ENCODE measurements around the gene TCP11X2. TPM values are rescaled to one million over a fixed set of nuclear protein-coding genes. Genes with fewer than 3 reads are reported as not detected.
"Not testable (repeated sequence)": the region's sequence is repeated elsewhere in the genome, so short reads cannot be mapped to it uniquely, and the experiment has no call there.

Gene TCP11X2
- total RNA-seq: not detected

DNA sequence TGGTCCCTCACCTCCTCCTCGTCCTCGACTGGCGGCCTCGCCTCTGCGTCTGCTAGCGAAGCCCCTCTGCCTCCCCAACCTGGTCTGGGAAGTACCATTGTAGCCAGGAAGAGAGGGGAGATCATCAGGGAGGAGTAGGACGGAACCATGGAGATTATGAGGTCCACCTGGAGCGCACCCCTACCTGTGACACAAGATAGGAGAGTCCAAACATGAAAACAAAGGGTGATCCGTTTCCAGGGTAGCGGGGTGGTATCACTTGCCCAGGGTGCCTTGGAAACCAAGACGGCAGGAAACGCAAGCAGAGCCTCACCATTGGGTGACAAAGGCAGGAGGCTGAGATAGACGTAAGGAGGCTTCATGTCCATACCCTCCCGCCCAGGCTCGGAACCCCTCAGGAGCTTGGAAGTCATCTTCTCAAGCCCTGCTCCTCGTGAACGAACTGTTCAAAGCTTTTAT, at the start of gene TCP11X2:
TSS of gene TCP11X2 (minus strand) at position 51 of the 459 bp plus-strand sequence.
- H3K9me3 Mint-ChIP-seq; ATAC-seq; H3K4me1 Mint-ChIP-seq (ENCODE audit: low read depth); H3K27me3 Mint-ChIP-seq (ENCODE audit: low read depth); H3K36me3 Mint-ChIP-seq (ENCODE audit: insufficient read depth); H3K4me3 Mint-ChIP-seq; DNase-seq: not testable (repeated sequence)

DNA sequence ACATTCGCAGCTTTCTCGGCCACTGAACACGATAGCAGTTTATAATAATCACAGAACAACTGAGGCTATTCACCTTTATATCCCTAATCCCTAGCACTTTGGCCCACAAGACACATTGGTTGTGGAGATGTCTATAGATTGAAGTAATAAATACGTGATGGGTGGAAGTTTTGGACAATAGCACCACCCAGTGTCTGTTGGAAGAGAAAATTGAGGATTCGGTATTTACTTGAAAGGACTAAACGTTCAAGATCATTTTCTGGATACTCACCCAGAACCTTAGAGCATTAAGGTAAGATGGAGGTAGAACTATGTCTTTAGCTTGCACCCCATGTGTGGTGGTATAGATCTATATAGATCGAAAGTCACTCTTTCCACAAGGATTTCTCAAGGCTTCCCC, 45.7 kb upstream of the TCP11X2 start:
- DNase-seq (no peak), ATAC-seq (no peak)
- Mint-ChIP-seq H3K36me3 (ENCODE audit: insufficient read depth) (no peaks in the 10 kb centered on the region), H3K9me3 (no peaks in the 10 kb centered on the region), H3K27me3 (ENCODE audit: low read depth) (peaks cover 38% of the 10 kb centered on the region), H3K4me1 (ENCODE audit: low read depth) (peaks cover 7% of the 10 kb centered on the region), H3K4me3 (no peak overlapping the region)

DNA sequence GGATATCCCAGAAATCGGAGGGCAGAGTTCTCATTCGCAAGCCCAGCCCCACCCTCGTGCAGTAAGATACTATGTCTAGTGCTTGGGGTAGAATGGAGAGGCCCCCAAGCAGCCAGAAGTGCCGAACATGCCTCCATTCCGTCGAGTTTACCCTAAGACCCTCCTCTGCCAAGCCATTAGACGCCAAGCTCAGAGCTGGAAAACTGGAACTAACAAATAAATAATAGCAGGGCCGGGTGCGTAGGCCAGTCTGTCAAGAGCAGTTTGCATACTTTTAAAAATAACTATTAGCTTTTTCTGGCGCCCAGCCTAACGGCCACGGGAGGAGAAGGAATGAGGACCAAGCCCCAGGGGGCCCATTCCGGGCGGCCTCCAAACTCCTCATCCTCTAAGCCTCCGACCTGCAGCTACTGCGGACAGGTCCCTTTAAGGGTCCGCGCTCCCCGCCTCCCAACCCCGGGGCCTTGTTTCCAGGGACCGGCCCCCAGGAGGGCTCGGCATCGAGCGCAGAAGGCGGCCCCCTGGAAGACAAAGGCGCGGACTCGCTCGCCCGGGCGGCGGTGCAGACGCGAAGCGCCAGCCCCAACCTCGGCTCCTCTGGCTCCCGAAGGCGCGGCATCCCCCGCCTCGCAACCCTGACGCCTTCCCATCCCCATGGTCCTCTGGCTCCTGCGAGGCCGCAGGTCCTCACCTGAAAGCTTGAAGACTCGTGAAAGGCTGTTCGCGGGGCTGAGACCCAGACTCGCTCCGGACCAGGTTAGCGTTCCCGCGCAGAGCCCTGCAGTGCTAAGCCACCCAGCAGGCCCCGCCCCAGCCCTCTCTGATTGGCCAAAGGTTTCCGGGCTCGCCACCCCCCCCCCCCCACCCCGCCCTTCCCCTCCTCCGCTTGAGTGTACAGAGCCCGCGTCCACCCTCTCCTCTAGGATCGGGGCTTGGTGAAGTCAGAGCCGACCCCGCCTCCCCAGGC, 44.6 kb upstream of the TCP11X2 start, which contains the start of gene TMSB15A:
TSS of gene TMSB15A (minus strand) at position 765 of the 967 bp plus-strand sequence.
- H3K27me3 Mint-ChIP-seq (ENCODE audit: low read depth): peaks cover 40% of the 10 kb centered on the region
- DNase-seq: peak; percentile 51
- H3K4me3 Mint-ChIP-seq: peak within 1 kb of the TSS; percentile 81
- H3K36me3 Mint-ChIP-seq (ENCODE audit: insufficient read depth): no peaks in the 10 kb centered on the region
- no peaks in the 10 kb centered on the region for H3K9me3 Mint-ChIP-seq
- ATAC-seq: peak; percentile 92 to 96
- peaks cover 7% of the 10 kb centered on the region for H3K4me1 Mint-ChIP-seq (ENCODE audit: low read depth)

DNA sequence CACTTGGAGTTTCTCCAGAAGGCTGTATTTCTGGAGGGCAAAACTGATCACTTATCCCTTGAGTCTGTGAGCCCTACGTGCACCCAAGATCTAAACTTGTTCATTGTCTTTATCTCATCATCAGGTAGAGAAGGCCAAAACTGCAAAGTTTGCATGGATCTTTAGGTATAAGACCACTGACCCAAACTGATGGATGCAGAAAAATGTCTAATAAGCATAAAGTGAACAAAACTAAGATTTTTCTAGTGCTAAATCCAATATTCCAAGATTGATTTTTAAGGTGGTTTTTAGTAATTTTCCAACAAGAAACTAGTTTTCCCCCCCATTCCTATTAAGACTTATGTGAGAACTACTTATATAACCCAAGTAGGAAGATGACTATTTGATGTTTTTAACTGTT, 42.9 kb upstream of the TCP11X2 start:
- DNase-seq (no peak), ATAC-seq (no peak)
- H3K27me3 Mint-ChIP-seq (ENCODE audit: low read depth): peaks cover 43% of the 10 kb centered on the region
- H3K9me3 Mint-ChIP-seq: no peaks in the 10 kb centered on the region
- H3K36me3 Mint-ChIP-seq (ENCODE audit: insufficient read depth): no peaks in the 10 kb centered on the region
- no peak overlapping the region for H3K4me3 Mint-ChIP-seq
- H3K4me1 Mint-ChIP-seq (ENCODE audit: low read depth): peaks cover 7% of the 10 kb centered on the region

DNA sequence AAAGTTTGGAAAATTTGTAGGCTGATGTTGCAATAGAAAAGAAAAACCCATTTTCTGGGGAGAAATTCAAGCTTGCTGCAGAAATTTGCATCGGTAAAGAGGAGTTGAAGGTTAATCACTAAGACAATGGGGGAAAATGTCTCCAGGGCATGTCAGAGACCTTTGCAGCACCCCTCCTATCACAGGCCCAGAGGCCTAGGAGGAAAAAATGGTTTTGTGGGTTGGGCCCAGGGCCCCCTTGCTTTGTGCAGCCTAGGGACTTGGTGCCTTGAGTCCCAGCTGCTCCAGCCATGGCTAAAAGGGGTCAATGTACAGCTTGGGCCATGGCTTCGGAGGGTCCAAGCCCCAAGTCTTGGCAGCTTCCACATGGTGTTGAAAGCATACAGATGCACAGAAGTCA, 27.1 kb upstream of the TCP11X2 start:
- ATAC-seq (no peak), DNase-seq (no peak)
- Mint-ChIP-seq H3K4me1 (ENCODE audit: low read depth) (no peaks in the 10 kb centered on the region), H3K27me3 (ENCODE audit: low read depth) (peaks cover 2% of the 10 kb centered on the region), H3K9me3 (no peaks in the 10 kb centered on the region), H3K4me3 (no peak overlapping the region), H3K36me3 (ENCODE audit: insufficient read depth) (no peaks in the 10 kb centered on the region)

DNA sequence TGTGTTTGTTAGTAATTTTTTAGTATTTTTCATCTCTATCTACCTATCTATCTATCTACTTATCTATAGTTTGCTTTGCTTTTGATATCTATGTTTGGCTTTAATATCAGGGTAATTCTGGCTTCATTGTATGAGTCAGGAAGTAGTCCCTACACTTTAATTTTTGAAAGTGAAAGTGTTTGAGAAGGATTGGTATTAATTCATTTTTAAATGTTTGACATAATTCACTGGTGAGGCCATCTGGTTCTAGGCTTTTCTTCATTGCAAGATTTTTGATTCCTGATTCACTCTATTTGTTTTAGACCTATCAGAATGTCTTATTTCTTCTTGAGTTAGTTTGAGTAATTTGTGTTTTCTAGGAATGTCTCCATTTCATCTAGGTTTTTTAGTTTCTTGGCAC, 20.2 kb upstream of the TCP11X2 start:
- Mint-ChIP-seq H3K4me3 (no peak overlapping the region), H3K4me1 (ENCODE audit: low read depth) (no peaks in the 10 kb centered on the region), H3K36me3 (ENCODE audit: insufficient read depth) (no peaks in the 10 kb centered on the region), H3K27me3 (ENCODE audit: low read depth) (no peaks in the 10 kb centered on the region), H3K9me3 (no peaks in the 10 kb centered on the region)
- DNase-seq (no peak), ATAC-seq (no peak)

DNA sequence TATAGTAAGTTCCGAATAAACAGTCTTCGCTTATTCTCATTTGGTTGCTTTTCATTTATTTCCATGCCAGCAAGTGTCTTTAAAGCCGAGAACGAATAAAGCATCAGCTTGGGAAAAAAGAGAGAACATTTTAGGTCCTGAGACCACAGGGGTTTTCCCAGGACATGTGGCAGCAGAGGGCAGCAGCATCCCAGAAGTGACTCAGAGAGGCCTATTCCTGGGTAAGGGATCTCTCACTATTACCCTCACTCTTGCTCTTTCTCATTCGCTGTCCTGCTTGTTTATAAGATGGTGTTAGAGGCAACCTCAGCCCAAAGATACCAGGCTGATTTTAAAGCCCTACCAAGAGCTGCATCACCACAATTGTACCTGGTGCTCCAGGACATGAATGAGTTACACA, 7.2 kb upstream of the TCP11X2 start:
- not testable (repeated sequence) for H3K27me3 Mint-ChIP-seq (ENCODE audit: low read depth); H3K9me3 Mint-ChIP-seq; DNase-seq; H3K36me3 Mint-ChIP-seq (ENCODE audit: insufficient read depth); H3K4me1 Mint-ChIP-seq (ENCODE audit: low read depth); ATAC-seq; H3K4me3 Mint-ChIP-seq

DNA sequence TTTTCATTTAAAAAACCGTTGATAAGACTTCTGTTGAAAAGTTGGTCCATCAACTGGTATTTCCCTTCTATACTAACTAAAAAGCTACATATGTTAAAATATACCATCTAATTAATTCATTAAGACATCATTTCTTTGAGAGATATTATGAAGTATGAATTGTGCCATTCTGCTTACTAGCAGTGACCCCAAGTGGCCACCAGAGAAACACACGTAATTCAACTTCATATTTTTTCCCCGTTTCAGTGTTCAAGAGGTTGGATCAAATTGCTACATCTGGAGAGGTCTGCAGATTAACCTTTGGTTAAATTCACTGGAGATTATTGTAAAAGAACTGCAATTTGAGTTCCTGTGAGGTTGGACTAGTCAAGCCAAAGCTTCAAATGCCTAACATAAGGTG, 1.4 kb downstream of the TCP11X2 start:
- not testable (repeated sequence) for H3K4me3 Mint-ChIP-seq; H3K36me3 Mint-ChIP-seq (ENCODE audit: insufficient read depth); ATAC-seq; DNase-seq; H3K4me1 Mint-ChIP-seq (ENCODE audit: low read depth); H3K9me3 Mint-ChIP-seq; H3K27me3 Mint-ChIP-seq (ENCODE audit: low read depth)

DNA sequence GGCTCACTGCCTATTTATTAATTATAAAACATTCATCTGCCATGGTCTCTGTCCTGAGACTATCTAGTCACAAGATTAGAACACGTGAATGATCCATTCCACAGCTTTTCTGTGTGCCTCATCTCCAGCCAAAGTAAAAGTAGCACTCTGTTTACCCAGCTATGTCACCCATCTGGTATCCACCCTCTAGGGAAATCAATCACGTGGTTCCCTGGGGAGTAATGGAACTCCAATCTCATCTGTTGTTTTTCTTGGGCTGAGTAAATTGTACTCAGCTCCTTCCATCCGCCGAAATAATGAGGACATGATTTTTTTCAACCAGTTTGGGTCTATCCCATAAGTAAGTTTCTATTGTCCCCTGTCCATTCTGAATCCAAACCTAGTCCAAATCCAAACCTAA, 13.0 kb downstream of the TCP11X2 start:
- not testable (repeated sequence) for DNase-seq; ATAC-seq; H3K9me3 Mint-ChIP-seq; H3K4me1 Mint-ChIP-seq (ENCODE audit: low read depth); H3K36me3 Mint-ChIP-seq (ENCODE audit: insufficient read depth); H3K27me3 Mint-ChIP-seq (ENCODE audit: low read depth); H3K4me3 Mint-ChIP-seq

DNA sequence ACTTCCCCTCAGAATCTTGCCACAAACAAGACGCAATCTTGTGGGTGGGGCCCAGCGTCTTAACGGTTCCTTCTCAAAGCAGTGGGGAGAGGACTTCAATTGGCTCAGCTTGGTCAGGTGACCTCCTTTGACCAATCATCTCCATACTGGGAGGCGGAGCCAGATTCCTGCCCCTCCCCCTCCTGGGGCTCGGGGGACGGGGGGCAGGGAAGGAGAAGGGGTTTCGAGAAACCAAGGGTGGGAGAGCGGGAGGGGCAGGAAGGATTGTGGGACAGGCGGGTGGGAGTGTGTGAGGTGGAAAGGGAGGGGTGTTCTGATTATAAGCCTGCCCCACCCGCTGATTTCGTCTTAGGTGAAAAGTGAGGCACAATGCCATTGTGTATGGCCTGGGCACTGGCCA, 31.7 kb downstream of the TCP11X2 start, which contains the start of gene NXF2B:
TSS of gene NXF2B (minus strand) at position 101 of the 400 bp plus-strand sequence. CDS start 59,972 bp downstream, outside the sequence.
- H3K36me3 Mint-ChIP-seq (ENCODE audit: insufficient read depth); H3K27me3 Mint-ChIP-seq (ENCODE audit: low read depth); H3K9me3 Mint-ChIP-seq; H3K4me3 Mint-ChIP-seq; DNase-seq; ATAC-seq; H3K4me1 Mint-ChIP-seq (ENCODE audit: low read depth): not testable (repeated sequence)

DNA sequence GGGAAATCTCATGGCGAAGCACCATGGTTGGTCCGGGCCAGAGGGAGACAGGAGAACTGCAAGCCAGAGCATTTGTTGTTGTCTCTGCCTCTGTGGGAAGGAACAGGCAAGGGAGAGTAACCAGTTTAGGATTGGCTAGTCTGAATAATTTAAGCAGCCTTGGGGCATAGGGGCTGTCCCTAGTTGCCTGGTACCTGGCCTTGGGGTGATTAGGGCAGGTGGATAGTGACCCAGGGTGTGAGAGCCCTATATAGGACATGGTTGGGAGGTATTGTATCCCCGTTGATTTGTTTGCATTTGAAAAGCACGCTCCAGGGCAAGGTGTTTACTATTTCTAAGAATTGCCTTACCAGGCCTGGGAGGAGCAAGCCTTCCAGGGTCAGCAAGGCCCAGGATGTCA, 57.1 kb downstream of the TCP11X2 start:
- ATAC-seq; DNase-seq; H3K9me3 Mint-ChIP-seq; H3K27me3 Mint-ChIP-seq (ENCODE audit: low read depth); H3K36me3 Mint-ChIP-seq (ENCODE audit: insufficient read depth); H3K4me1 Mint-ChIP-seq (ENCODE audit: low read depth); H3K4me3 Mint-ChIP-seq: not testable (repeated sequence)

Other genes with a start within 250 kb of the TCP11X2 start
- not detected for gene NXF2, start 224.6 kb downstream of the TCP11X2 start, total RNA-seq
- not detected for gene NXF2B, start 31.8 kb downstream of the TCP11X2 start, total RNA-seq
- not detected for gene TMSB15A, start 44.9 kb upstream of the TCP11X2 start, total RNA-seq
- 10 to 100 TPM; 15.0 to 17.3 (median 16.8) TPM for gene ARMCX5, start 127.7 kb upstream of the TCP11X2 start, total RNA-seq
- gene GPRASP1, start 179.7 kb upstream of the TCP11X2 start, total RNA-seq: 1 to 10 TPM; 2.1 to 2.5 (median 2.2) TPM
- under 1 TPM; 0.33 to 0.61 (median 0.42) TPM for gene GPRASP2, start 240.6 kb upstream of the TCP11X2 start, total RNA-seq
- 1 to 10 TPM in 2 of 3 donors, under 1 TPM in 1; 0.87 to 1.8 (median 1.0) TPM for gene GPRASP3, start 248.9 kb upstream of the TCP11X2 start, total RNA-seq

Measured in activated T-cell treated with anti-CD3 and anti-CD28 coated beads, Interleukin-2, amount 50 U/mL, for 4 hours (primary cell).